ENCODE data around the gene TMEM141.
"Not testable (repeated sequence)": the region's sequence is repeated elsewhere in the genome, so short reads cannot be mapped to it uniquely, and the experiment has no call there.

TMEM141 gene

DNA sequence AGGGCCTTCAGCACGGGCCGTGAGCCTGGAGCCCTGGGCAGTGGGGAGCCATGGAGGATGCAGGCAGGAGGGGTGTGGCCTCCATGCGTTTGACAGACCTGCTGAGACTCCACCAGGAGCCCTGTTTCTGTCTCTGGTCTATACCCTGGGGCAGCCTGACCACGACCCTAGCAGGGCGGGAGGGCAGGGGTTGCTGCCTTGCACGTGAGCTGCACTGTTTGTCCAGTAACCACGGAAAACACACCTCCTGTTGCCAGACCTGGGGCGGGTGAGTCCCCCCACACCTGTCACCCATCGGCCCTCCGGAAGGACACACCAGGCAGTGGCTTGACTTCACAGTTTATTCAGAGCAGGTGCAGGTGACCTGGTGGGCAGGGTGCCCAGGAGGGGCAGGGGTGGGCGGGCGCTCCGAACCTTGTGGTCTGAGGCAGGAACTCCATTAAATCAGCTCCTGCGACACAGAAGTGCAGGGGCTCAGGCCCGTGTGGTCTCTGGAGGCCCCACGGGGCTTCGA lies 37.0 kb upstream of the TMEM141 start:
- Histone ChIP-seq H3K4me1 (ENCODE audit: low read length) (no peaks in the 10 kb centered on the region), H3K4me3 (ENCODE audit: low read length) (no peak overlapping the region), H4K20me1 (ENCODE audit: insufficient read depth, low read length) (no peaks in the 10 kb centered on the region), H3K9me3 (ENCODE audit: insufficient read depth, low read length) (peaks cover 16% of the 10 kb centered on the region), H3K79me2 (ENCODE audit: low read length) (no peaks in the 10 kb centered on the region), H3K27ac (ENCODE audit: low read length) (no peak overlapping the region), H3K27me3 (ENCODE audit: low read depth, low read length) (peaks cover 2% of the 10 kb centered on the region; the same call in 1 of the 2 replicates), H3K9ac (ENCODE audit: low read length) (no peak overlapping the region), H3K4me2 (ENCODE audit: low read length) (no peak overlapping the region), H2AFZ (ENCODE audit: low read depth, low read length) (no peak overlapping the region), H3K36me3 (replicated peaks; ENCODE audit: low read depth, low read length) (no peaks in the 10 kb centered on the region)
- TF ChIP-seq EZH2phosphoT487 (IDR thresholded peaks at IDR 0.05; ENCODE audit: low read depth), result no peak
- TF ChIP-seq, protein P1, sequence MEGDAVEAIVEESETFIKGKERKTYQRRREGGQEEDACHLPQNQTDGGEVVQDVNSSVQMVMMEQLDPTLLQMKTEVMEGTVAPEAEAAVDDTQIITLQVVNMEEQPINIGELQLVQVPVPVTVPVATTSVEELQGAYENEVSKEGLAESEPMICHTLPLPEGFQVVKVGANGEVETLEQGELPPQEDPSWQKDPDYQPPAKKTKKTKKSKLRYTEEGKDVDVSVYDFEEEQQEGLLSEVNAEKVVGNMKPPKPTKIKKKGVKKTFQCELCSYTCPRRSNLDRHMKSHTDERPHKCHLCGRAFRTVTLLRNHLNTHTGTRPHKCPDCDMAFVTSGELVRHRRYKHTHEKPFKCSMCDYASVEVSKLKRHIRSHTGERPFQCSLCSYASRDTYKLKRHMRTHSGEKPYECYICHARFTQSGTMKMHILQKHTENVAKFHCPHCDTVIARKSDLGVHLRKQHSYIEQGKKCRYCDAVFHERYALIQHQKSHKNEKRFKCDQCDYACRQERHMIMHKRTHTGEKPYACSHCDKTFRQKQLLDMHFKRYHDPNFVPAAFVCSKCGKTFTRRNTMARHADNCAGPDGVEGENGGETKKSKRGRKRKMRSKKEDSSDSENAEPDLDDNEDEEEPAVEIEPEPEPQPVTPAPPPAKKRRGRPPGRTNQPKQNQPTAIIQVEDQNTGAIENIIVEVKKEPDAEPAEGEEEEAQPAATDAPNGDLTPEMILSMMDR (IDR thresholded peaks at IDR 0.05; ENCODE audit: low read depth, low read length), result no peak

- no peaks in the 10 kb centered on the region for H3K36me3 ChIP-seq (replicated peaks; ENCODE audit: low read depth, low read length)
- H3K27ac ChIP-seq (ENCODE audit: low read length), result no peak overlapping the region
- H3K4me2 ChIP-seq (ENCODE audit: low read length), result no peak overlapping the region
- H3K4me3 ChIP-seq (ENCODE audit: low read length), result no peak overlapping the region
- H2AFZ ChIP-seq (ENCODE audit: low read depth, low read length), result no peak overlapping the region
- H3K27me3 ChIP-seq (ENCODE audit: low read depth, low read length), result no peaks in the 10 kb centered on the region; the same call in 1 of the 2 replicates
- H3K4me1 ChIP-seq (ENCODE audit: low read length), result no peaks in the 10 kb centered on the region
- H3K79me2 ChIP-seq (ENCODE audit: low read length), result no peaks in the 10 kb centered on the region
- H4K20me1 ChIP-seq (ENCODE audit: insufficient read depth, low read length), result no peaks in the 10 kb centered on the region
- TF ChIP-seq, protein P1 (IDR thresholded peaks at IDR 0.05; ENCODE audit: low read depth, low read length), result no peak
- no peak for TF ChIP-seq EZH2phosphoT487 (IDR thresholded peaks at IDR 0.05; ENCODE audit: low read depth)
- H3K9ac ChIP-seq (ENCODE audit: low read length), result no peak overlapping the region
- peaks cover 16% of the 10 kb centered on the region for H3K9me3 ChIP-seq (ENCODE audit: insufficient read depth, low read length)
These were observed 36.4 kb upstream of the TMEM141 start for GRCh38 chr9:136754626-136755301.

- peaks cover 16% of the 10 kb centered on the region for H3K9me3 ChIP-seq (ENCODE audit: insufficient read depth, low read length)
- H3K4me1 ChIP-seq (ENCODE audit: low read length); H3K79me2 ChIP-seq (ENCODE audit: low read length); H3K9ac ChIP-seq (ENCODE audit: low read length); H3K36me3 ChIP-seq (replicated peaks; ENCODE audit: low read depth, low read length); H3K27me3 ChIP-seq (ENCODE audit: low read depth, low read length); H2AFZ ChIP-seq (ENCODE audit: low read depth, low read length); H3K4me3 ChIP-seq (ENCODE audit: low read length); H3K4me2 ChIP-seq (ENCODE audit: low read length); H3K27ac ChIP-seq (ENCODE audit: low read length); H4K20me1 ChIP-seq (ENCODE audit: insufficient read depth, low read length): not testable (repeated sequence)
These were observed 35.6 kb upstream of the TMEM141 start for GRCh38 chr9:136755302-136756133.

DNA sequence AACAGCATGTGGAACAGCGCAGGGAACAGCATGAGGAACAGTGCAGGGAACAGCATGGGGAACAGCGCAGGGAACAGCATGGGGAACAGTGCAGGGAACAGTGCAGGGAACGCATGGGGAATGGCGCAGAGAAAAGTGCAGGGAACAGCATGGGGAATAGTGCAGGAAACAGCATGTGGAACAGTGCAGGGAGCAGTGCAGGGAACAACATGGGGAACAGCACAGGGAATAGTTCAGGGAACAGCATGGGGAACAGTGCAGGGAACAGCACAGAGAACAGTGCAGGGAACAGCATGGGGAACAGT lies 35.1 kb upstream of the TMEM141 start:
- Histone ChIP-seq H3K4me2 (ENCODE audit: low read length) (no peak overlapping the region), H3K36me3 (replicated peaks; ENCODE audit: low read depth, low read length) (no peaks in the 10 kb centered on the region), H3K4me3 (ENCODE audit: low read length) (no peak overlapping the region), H3K9ac (ENCODE audit: low read length) (no peak overlapping the region), H3K4me1 (ENCODE audit: low read length) (no peaks in the 10 kb centered on the region), H3K27me3 (ENCODE audit: low read depth, low read length) (no peaks in the 10 kb centered on the region; the same call in 1 of the 2 replicates), H3K27ac (ENCODE audit: low read length) (no peak overlapping the region), H3K79me2 (ENCODE audit: low read length) (no peaks in the 10 kb centered on the region), H2AFZ (ENCODE audit: low read depth, low read length) (no peak overlapping the region), H3K9me3 (ENCODE audit: insufficient read depth, low read length) (peaks cover 16% of the 10 kb centered on the region), H4K20me1 (ENCODE audit: insufficient read depth, low read length) (no peaks in the 10 kb centered on the region)
- TF ChIP-seq EZH2phosphoT487 (IDR thresholded peaks at IDR 0.05; ENCODE audit: low read depth), result no peak
- TF ChIP-seq, protein P1 (IDR thresholded peaks at IDR 0.05; ENCODE audit: low read depth, low read length), result no peak

All from OCI-LY3 (cell line).